Ishikawa (cell line): ENCODE results near the gene BTBD2.

ENCODE experiments used
- CEBPB ChIP-seq: IDR thresholded peaks from 2 replicates; pipeline ENCODE4 v1.6.1; 2012
- CREB1 ChIP-seq: IDR thresholded peaks from 2 replicates; pipeline ENCODE4 v1.6.1; 2012; ENCODE audit warnings: low read depth
- EGR1 ChIP-seq: IDR thresholded peaks from 2 replicates; pipeline ENCODE4 v1.6.1; 2012
- EP300 ChIP-seq: IDR thresholded peaks from 2 replicates; pipeline ENCODE4 v1.6.1; 2012; ENCODE audit warnings: borderline replicate concordance
- FOXM1 ChIP-seq: IDR thresholded peaks from 2 replicates; pipeline ENCODE4 v1.6.1; 2012; ENCODE audit warnings: low read depth, borderline replicate concordance
- MAX ChIP-seq: IDR thresholded peaks from 2 replicates; pipeline ENCODE4 v1.6.1; 2012
- NFIC ChIP-seq: IDR thresholded peaks from 2 replicates; pipeline ENCODE4 v1.6.1; 2012
- RAD21 ChIP-seq: IDR thresholded peaks from 2 replicates; pipeline ENCODE4 v1.6.1; 2012; ENCODE audit warnings: low read depth
- REST ChIP-seq: IDR thresholded peaks from 2 replicates; pipeline ENCODE4 v1.6.1; 2012; ENCODE audit warnings: low read depth, mild to moderate bottlenecking
- TAF1 ChIP-seq: IDR thresholded peaks from 2 replicates; pipeline ENCODE4 v1.6.1; 2012; ENCODE audit warnings: low read depth, mild to moderate bottlenecking
- TCF12 ChIP-seq: IDR thresholded peaks from 2 replicates; pipeline ENCODE4 v1.6.1; 2012; ENCODE audit warnings: low read depth
- TEAD4 ChIP-seq: IDR thresholded peaks from 2 replicates; pipeline ENCODE4 v1.6.1; 2012
- USF1 ChIP-seq: IDR thresholded peaks from 2 replicates; pipeline ENCODE4 v1.6.1; 2012
- YY1 ChIP-seq: IDR thresholded peaks from 2 replicates; pipeline ENCODE4 v1.6.1; 2012; ENCODE audit warnings: low read depth
- ZBTB7A ChIP-seq: IDR thresholded peaks from 2 replicates; pipeline ENCODE4 v1.6.1; 2012; ENCODE audit warnings: low read depth

BTBD2 gene

GRCh38 chr19:1967087-1967608 is 48.4 kb downstream of the BTBD2 start:
- TF ChIP-seq EP300 (no peak), ZBTB7A (no peak), TAF1 (no peak), EGR1 (no peak), RAD21 (no peak), FOXM1 (no peak), NFIC (no peak), CEBPB (no peak)

- TF ChIP-seq CREB1 (no peak), FOXM1 (no peak), CEBPB (no peak), ZBTB7A (no peak), REST (no peak), USF1 (no peak)
Observed at GRCh38 chr19:1962674-1963073, 52.8 kb downstream of the BTBD2 start.

- TF ChIP-seq RAD21 = no peak
- no peak for TF ChIP-seq YY1
- TF ChIP-seq TEAD4 = no peak
- TF ChIP-seq ZBTB7A = no peak
- no peak for TF ChIP-seq FOXM1
- TF ChIP-seq CEBPB = no peak
- no peak for TF ChIP-seq EGR1
- no peak for TF ChIP-seq MAX
- TF ChIP-seq CREB1 = no peak
- no peak for TF ChIP-seq REST
- no peak for TF ChIP-seq USF1
- TF ChIP-seq NFIC = no peak
- no peak for TF ChIP-seq TCF12
Observed at GRCh38 chr19:1961000-1961883, 54.3 kb downstream of the BTBD2 start.

- no peak for TF ChIP-seq ZBTB7A
- TF ChIP-seq USF1 = no peak
- no peak for TF ChIP-seq EGR1
- no peak for TF ChIP-seq EP300
- TF ChIP-seq RAD21 = no peak
- no peak for TF ChIP-seq YY1
- no peak for TF ChIP-seq CEBPB
- no peak for TF ChIP-seq CREB1
- TF ChIP-seq TEAD4 = no peak
- no peak for TF ChIP-seq TAF1
- TF ChIP-seq MAX = no peak
Observed at GRCh38 chr19:1959928-1960589, 55.5 kb downstream of the BTBD2 start.

- TF ChIP-seq NFIC (no peak), EGR1 (no peak), TAF1 (no peak), RAD21 (no peak), USF1 (no peak), MAX (no peak), TEAD4 (no peak), REST (no peak), FOXM1 (no peak), ZBTB7A (no peak), CREB1 (no peak), EP300 (no peak), TCF12 (no peak), CEBPB (no peak), YY1 (no peak)
Observed at GRCh38 chr19:1957562-1958248, 57.8 kb downstream of the BTBD2 start.
